ENCODE data around the gene ARL6IP4. TPM values are rescaled to one million over a fixed set of nuclear protein-coding genes. Genes with fewer than 3 reads are reported as not detected.

The ARL6IP4 gene
- total RNA-seq, 1 experiment from 2014 or later = 132 TPM

GRCh38 chr12:122974892-122975789, 5.3 kb upstream of the ARL6IP4 start, which contains the start of gene OGFOD2:
TSS of gene OGFOD2 (plus strand) at chr12:122975244. CDS start at chr12:122975252, 8 bp downstream.
- Histone ChIP-seq H2AK5ac (ENCODE audit: insufficient read length, low read length) (no peak within 1 kb of the TSS), H3K14ac (ENCODE audit: insufficient read depth, low read length) (peak within 1 kb of the TSS; percentile 93; the same call in 1 of the 2 replicates), H4K5ac (ENCODE audit: insufficient read length, low read depth, low read length) (no peak within 1 kb of the TSS), H2BK5ac (ENCODE audit: insufficient read length, low read length) (no peak within 1 kb of the TSS), H3K27me3 (ENCODE audit: insufficient read depth, low read length) (no peaks in the 10 kb centered on the region), H2BK15ac (ENCODE audit: low read depth, low read length) (no peak within 1 kb of the TSS), H3K9me3 (ENCODE audit: control insufficient read depth, low read depth, low read length) (no peaks in the 10 kb centered on the region), H4K20me1 (ENCODE audit: control insufficient read depth, insufficient read depth, insufficient read length) (no peaks in the 10 kb centered on the region), H3K4ac (ENCODE audit: low read depth, low read length) (no peak within 1 kb of the TSS), H3K23ac (ENCODE audit: insufficient read length, low read depth, low read length) (no peak within 1 kb of the TSS), H2BK12ac (ENCODE audit: insufficient read length, low read depth, low read length) (no peak within 1 kb of the TSS), H4K8ac (replicated peaks; ENCODE audit: insufficient read length, low read depth, low read length) (no peak within 1 kb of the TSS), H3K4me2 (ENCODE audit: insufficient read depth, insufficient read length, low read length) (peak within 1 kb of the TSS; percentile 99), H3K23me2 (ENCODE audit: insufficient read length, low read depth, low read length, poor library complexity, severe bottlenecking) (peaks cover 14% of the 10 kb centered on the region), H2BK120ac (ENCODE audit: low read depth, low read length, poor library complexity, severe bottlenecking) (peak within 1 kb of the TSS; percentile 78), H3K56ac (ENCODE audit: insufficient read length, low read depth, low read length) (no peak within 1 kb of the TSS), H2AFZ (ENCODE audit: low read length) (no peak within 1 kb of the TSS), H3K79me1 (ENCODE audit: insufficient read depth, low read depth, low read length, poor library complexity, severe bottlenecking) (no peaks in the 10 kb centered on the region), H3T11ph (ENCODE audit: low read length) (no peak within 1 kb of the TSS), H3K9ac (ENCODE audit: extremely low read depth, insufficient read length, low read length) (peak within 1 kb of the TSS; percentile 80), H3K79me2 (ENCODE audit: insufficient read depth, low read length) (no peaks in the 10 kb centered on the region), H3K27ac (ENCODE audit: insufficient read length, low read depth, low read length) (no peak within 1 kb of the TSS), H4K91ac (ENCODE audit: insufficient read length, low read depth, low read length) (no peak within 1 kb of the TSS), H2BK20ac (ENCODE audit: low read depth, low read length, poor library complexity, severe bottlenecking) (no peak within 1 kb of the TSS), H3K18ac (ENCODE audit: insufficient read length, low read depth, low read length) (peak within 1 kb of the TSS; percentile 88), H3K4me1 (ENCODE audit: insufficient read depth, low read length) (peaks cover 3% of the 10 kb centered on the region; the same call in 1 of the 2 replicates)
- peak within 1 kb of the TSS; percentile 98 to 99 (median 99) for H3K27ac Mint-ChIP-seq
- WGBS (ENCODE audit: extremely low coverage, insufficient read length, low lambda C conversion rate) = no CpG with 5 or more reads among the region's 66 CpGs
- no peaks in the 10 kb centered on the region for H3K27me3 Mint-ChIP-seq (ENCODE audit: low read depth)
- peaks cover 0 to 4% (median 0%) of the 10 kb centered on the region in 3 experiments; a peak in 3 of 7 replicates for H3K36me3 Mint-ChIP-seq (ENCODE audit: insufficient read depth in 1 of 3, low read depth in 3 of 3)
- no peak for TF ChIP-seq CTCF (conservative IDR thresholded peaks at IDR 0.05)
- H3K4me1 Mint-ChIP-seq = peaks cover 18 to 20% of the 10 kb centered on the region in 2 experiments
- H3K9me3 Mint-ChIP-seq = no peaks in the 10 kb centered on the region
- peak; percentile 92 for DNase-seq
- H3K4me3 Mint-ChIP-seq = peak within 1 kb of the TSS; percentile 97 to 98
